GM13977 (cell line): ENCODE measurements around the gene ARMC2.

ENCODE experiments used
- DNase-seq: peaks from one replicate; pipeline ENCODE4 v3.0.0; 2012; ENCODE audit warnings: low spot score
- in situ Hi-C: fragments of 300-500 bp; cut with MboI; formaldehyde crosslinking; loops from one replicate; pipeline ENCODE4 v1.12.0; 2022; ENCODE audit warnings: low sequenced_read_pairs, low pct_unique_long_range_greater_than_20kb, mixed read lengths, inconsistent platforms; ENCODE audit not compliant: unreplicated experiment
- TF ChIP-seq, protein P1 (sequence below): IDR thresholded peaks from 2 replicates; pipeline ENCODE4 v1.5.1; 2012; ENCODE audit warnings: mild to moderate bottlenecking, control low read depth; ENCODE audit not compliant: insufficient read depth; ENCODE audit errors: extremely low read depth, missing control alignments

ARMC2 gene

GRCh38 chr6:108953681-108954080 is 105.5 kb downstream of the ARMC2 start:
- TF ChIP-seq, protein P1, sequence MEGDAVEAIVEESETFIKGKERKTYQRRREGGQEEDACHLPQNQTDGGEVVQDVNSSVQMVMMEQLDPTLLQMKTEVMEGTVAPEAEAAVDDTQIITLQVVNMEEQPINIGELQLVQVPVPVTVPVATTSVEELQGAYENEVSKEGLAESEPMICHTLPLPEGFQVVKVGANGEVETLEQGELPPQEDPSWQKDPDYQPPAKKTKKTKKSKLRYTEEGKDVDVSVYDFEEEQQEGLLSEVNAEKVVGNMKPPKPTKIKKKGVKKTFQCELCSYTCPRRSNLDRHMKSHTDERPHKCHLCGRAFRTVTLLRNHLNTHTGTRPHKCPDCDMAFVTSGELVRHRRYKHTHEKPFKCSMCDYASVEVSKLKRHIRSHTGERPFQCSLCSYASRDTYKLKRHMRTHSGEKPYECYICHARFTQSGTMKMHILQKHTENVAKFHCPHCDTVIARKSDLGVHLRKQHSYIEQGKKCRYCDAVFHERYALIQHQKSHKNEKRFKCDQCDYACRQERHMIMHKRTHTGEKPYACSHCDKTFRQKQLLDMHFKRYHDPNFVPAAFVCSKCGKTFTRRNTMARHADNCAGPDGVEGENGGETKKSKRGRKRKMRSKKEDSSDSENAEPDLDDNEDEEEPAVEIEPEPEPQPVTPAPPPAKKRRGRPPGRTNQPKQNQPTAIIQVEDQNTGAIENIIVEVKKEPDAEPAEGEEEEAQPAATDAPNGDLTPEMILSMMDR = no peak
- DNase-seq = no peak
- in situ Hi-C loops = no loop called here

GRCh38 chr6:108955329-108955949 is 107.2 kb downstream of the ARMC2 start:
- DNase-seq = no peak
- in situ Hi-C loops = no loop called here

GRCh38 chr6:108957221-108957620 is 109.0 kb downstream of the ARMC2 start:
- DNase-seq = no peak
- in situ Hi-C loops = no loop called here
- TF ChIP-seq, protein P1 = no peak

More at GRCh38 chr6:108955329-108955949, 107.2 kb downstream of the ARMC2 start:
- TF ChIP-seq, protein P1 = no peak

- in situ Hi-C loops = no loop called here
- TF ChIP-seq, protein P1 = no peak
- DNase-seq = no peak
Measured at GRCh38 chr6:108958900-108959770, 110.9 kb downstream of the ARMC2 start.

DNA sequence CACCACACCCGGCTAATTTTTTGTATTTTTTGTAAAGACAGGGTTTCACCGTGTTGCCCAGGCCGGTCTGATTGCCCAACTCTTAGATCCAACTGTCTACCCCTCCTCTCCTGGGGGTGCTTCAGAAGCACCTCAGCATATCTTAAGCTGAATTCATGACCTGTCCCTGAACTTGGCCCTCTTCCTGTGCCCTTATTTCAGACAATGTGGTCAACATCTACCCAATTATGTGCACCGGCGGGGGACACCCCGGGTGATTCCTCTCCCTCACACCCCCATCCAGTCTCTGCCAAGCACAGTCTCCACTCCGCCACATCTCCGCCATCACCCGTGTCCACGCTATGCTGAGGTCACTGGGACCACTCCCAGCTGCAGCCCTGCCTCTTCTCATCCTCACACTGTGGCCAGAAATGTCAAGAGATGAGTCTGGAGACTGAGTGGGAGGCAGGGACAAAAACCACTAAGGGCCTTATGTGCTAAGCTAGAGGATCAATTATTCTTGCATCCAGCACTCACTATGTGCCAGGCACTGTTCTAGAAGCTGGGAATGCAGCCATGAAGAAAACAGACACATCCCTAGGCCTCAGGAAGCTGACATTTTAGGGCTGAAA is 111.9 kb downstream of the ARMC2 start:
- TF ChIP-seq, protein P1 = no peak
- in situ Hi-C loops = no loop called here
- no peak for DNase-seq

- in situ Hi-C loops = no loop called here
- TF ChIP-seq, protein P1 = no peak
- DNase-seq = no peak
Measured at GRCh38 chr6:108960601-108961000, 112.4 kb downstream of the ARMC2 start.
